ENCODE data around the gene ADD3.
"Not testable (repeated sequence)": the region's sequence is repeated elsewhere in the genome, so short reads cannot be mapped to it uniquely, and the experiment has no call there.

The ADD3 gene

DNA sequence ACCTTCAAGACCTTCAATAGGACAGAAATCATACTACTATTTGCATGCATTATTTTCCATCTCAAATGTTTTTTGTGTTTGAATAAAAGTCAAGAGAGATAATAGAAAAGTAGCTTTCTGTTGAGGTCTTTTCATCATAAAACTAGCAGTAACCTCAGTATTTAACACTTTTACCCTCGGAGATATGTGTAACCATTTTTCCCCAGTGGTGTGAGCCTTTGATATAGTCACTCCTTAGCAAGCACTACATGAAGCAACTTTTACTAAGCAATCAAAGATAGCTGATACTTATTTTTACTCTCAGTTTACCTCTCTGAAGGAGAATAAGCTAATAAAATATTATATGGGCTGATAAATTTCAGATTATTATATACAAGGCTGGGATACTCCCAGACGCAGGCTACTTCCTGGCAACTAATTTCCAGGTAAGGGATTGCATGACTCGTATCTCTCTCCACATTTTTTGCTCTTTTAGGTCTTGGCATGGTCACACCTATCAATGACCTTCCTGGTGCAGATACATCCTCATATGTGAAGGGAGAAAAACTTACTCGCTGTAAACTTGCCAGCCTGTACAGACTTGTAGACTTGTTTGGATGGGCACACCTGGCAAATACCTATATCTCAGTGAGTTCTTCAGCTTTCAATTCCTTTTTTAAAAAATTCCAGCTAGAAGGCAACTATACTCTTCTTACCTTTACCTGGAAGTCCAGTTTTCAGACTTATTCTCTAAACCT, 108.2 kb downstream of the ADD3 start:
- no peak for DNase-seq

DNA sequence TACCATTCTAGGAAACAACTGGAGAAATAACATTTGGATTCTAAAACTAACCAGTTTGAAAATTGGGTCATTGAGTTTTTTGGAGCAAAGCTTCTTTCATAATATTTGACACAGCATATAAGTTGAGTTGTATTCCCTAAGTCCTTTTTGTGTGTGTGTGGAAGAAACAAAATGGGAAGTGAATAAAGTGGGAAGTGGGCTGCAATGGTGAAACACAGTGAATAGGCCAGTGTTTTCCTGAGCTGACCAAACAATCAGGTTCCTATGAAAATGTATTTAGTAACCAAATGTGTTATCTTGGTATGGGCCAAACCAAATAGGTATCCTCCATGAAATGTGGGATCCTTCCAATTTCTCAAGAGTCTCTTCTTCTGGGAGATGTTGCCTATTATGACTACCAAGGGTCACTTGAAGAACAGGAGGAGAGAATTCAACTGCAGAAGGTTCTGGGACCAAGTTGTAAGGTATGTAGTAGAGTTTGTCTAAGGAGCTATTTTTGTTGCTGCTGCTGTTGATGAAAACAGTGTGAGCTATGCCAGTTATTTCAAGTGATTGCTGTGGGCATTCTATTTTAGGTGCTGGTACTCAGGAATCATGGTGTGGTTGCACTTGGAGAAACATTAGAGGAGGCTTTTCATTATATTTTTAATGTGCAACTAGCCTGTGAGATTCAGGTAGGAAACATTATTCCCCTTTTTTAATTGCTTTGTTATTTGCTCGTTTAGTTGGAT, 111.3 kb downstream of the ADD3 start:
- no peak for DNase-seq

- no peak for DNase-seq
Measured at GRCh38 chr10:110123594-110123993, 115.8 kb downstream of the ADD3 start.

GRCh38 chr10:110129490-110129889, 121.7 kb downstream of the ADD3 start:
- no peak for DNase-seq

- DNase-seq = no peak
Measured at GRCh38 chr10:110134917-110135316, 127.1 kb downstream of the ADD3 start.

DNA sequence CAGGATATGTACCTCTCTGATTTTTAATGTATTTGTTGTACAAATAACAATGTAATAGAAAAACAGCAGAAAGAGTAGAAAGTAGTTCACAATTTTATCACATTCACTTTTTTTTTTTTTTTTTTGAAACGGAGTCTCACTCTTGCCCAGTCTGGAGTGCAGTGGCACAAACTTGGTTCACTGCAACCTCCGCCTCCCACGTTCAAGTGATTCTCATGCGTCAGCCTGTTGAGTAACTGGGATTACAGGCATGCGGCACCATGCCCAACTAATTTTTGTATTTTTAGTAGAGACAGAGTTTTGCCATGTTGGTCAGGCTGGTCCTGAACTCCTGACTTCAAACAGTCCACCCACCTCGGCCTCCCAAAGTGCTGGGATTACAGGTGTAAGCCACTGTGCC, 128.1 kb downstream of the ADD3 start:
- DNase-seq = not testable (repeated sequence)

DNA sequence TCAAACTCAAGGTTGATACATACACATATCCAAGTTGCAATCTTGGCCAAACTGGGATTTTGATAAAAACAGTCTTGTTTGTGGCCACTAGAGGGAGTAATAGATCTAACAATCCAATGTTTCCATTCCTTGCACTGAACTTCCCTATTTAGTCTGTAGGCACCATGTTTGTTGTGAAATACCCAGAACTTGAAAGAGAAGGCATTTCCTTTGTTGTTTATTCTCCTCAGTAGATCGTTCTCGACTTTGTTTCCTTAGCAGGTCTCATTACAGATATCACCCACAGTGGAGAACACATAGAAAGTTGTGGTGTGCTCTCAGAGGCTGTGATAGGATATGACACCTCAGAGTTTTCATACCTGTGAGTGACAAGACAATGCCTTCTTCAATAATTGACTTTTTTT, 129.4 kb downstream of the ADD3 start:
- DNase-seq = no peak

DNA sequence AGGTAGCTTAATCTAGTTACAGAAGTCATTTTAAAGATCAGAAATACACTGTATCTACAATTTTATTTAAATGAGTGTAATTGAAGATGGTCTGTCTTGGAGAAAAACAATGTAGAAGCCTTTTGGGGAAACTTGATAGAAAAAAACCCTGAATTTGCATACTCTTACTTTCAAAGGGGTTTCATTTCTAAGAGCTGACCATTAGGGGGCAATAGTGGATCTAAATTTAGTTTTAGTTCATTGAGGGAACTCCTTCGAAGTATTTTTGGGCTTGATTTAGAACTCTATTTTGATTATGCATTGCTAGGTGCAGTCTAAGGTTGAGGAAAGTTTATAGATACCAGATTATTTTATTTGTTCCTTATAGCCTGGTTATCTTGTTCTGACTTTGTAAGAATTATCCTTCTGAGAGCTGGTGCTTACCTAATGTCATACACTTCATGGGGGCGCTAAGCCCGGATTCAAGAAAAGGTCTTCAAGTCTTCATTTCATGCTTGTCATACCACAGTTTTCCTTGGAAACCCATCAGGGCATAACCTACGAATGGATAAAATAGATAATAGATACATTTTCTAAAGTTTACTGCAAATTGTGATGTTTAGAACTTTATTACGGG, 130.5 kb downstream of the ADD3 start:
- no peak for DNase-seq

GRCh38 chr10:110141185-110141584, 133.4 kb downstream of the ADD3 start:
- DNase-seq = no peak

GRCh38 chr10:110141871-110142635, 134.3 kb downstream of the ADD3 start:
- DNase-seq = no peak

DNA sequence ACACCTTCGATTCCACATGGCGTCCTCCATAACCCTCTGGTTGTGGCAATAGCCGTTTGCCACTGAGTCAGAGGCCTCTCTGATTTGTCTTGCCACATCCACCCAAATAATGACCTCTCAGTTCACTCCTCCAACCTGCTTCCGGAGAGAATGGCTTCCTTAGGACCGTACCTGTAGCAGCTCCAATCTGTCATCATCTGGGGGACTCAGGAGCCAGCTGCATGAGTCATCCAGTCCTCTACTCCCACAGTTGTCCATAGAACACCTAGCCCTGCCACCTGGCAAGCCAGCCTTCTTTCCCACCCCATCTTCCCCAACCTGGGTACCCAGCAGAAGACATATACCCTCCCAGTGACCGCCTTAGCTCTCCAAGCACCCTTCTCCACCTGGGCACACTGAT, 135.2 kb downstream of the ADD3 start:
- no peak for DNase-seq

DNA sequence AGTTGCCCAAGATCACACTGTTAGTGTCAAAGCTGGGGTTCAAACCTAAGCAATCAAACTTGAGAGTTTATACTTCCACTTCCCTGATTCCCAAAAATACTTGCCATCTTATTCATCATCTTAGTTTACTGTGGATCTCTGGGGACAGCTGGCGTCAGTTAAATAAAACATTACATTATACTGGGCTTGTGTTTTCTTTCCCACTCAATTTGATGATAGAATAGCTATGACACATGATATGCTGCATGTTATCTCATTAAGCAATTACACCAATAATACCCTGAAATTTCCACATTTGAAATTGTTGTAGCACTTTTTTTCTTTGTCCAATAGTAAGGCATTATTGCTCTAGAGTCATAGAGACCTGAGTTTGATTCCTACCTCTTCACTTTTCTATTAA, 136.7 kb downstream of the ADD3 start:
- DNase-seq = no peak

DNA sequence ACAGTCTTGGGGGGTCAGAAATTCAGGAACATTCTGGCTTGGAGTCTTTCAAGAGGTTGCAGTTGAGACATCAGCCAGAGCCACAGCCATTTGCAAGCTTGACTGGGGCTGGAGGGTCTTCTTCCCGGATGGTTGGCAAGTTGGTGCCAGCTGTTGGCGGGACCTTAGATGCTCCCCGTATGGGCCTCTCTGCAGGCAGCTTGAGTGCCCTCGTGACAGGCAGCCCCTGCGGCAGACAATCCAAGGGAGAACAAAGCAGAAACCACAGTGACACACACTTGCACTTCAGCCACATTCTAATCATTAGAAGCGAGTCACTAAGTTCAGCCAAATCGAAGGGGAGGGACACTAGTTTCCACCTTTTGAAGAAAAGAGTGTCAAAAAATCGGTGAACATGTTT, 140.2 kb downstream of the ADD3 start:
- DNase-seq = no peak

GRCh38 chr10:110149259-110149658, 141.5 kb downstream of the ADD3 start:
- no peak for DNase-seq

- no peak for DNase-seq
Measured at GRCh38 chr10:110150046-110150445, 142.3 kb downstream of the ADD3 start.

- DNase-seq = no peak
Measured at GRCh38 chr10:110150981-110151380, 143.2 kb downstream of the ADD3 start.

DNA sequence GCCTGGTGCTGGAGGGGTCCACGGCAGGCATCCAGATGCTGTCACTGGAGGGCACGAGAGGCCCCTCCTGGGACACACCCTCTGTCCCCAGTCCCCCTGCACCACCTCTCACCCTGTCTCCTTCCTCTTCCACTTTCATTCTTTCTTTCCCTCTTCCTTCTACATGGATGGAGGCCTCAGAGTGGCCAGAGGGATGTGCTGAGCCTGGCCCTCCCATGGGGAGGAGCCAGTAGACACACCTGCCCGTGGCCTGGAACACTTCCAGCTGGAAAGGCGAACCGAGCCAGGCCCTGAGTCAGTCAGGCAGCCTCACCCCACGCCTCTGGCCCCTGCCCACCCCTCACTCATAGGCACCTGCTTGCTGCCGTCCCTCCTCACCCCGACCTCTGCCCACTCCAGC, 143.7 kb downstream of the ADD3 start:
- DNase-seq = no peak

DNA sequence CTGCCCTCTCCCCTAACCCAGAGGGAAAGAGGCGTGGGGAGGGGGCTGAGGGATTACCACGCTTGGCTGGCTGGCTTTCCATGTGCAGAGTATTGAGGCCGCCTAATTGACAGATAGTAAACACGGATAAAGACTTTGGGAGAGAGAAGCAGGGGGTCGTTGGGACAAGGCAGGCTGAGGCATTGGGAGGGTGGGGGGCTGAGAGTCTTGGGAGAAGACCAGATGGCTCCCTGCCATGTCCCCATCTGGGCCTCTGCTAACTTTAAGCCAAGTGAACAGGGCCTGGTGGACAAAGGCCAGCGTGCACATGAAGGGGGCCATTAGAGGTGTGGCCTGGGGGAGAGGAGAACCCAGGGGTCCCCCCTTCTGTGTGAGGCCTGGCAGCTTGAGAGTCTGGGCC, 144.2 kb downstream of the ADD3 start:
- no peak for DNase-seq

DNA sequence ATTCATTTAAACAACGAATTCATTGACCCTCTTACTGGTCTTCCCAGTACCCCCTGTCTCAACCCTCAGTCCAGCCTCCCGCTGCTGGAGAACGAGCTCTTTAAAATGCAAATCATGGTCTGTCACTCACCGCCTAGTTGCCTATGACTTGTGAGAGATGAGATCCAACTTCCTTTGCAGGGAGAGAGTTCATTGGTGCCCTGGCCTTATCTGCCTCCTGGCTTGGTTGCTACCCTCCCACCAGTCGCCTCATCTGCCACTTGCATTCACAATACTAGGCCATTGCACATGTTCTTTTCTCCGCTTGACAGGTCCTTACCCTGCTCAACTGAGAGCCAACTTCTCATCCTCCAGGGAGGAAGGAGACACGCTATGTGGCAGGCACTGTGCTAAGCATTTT, 145.6 kb downstream of the ADD3 start:
- no peak for DNase-seq

DNA sequence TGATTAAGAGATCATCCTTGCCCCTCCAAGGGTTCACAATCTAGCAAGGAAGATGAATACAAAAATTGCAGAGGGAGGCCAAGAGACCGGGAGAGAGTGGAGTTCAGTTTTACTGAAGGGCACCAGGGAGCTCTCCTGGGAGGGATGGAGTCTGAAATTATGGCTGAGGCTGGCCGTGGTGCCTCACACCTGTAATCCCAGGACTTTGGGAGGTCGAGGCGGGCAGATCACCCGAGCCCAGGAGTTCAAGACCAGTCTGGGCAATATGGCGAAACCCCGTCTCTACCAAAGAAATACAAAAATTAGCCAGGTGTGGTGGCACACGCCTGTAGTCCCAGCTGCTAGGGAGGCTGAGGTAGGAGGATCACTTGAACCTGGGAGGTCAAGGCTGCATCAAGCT, 148.3 kb downstream of the ADD3 start:
- no peak for DNase-seq

- no peak for DNase-seq
Measured at GRCh38 chr10:110158051-110159005, 150.5 kb downstream of the ADD3 start.

GRCh38 chr10:110160081-110160480, 152.3 kb downstream of the ADD3 start:
- DNase-seq = no peak

Measured in right forelimb (tissue), 1 donor.